HEK293T (cell line): ENCODE data around the gene PADI6.
A peak's percentile ranks its signal among the peaks of the same experiment; 100 is the strongest.
"Not testable (repeated sequence)": the region's sequence is repeated elsewhere in the genome, so short reads cannot be mapped to it uniquely, and the experiment has no call there.

Experiments used
- CTCF ChIA-PET: fragments of 350-600 bp; formaldehyde crosslinking; extraction: SDS; loops from one replicate; lab custom pipeline; 2021; ENCODE audit warnings: antibody characterized with exemption, inconsistent platforms; lab: Yijun Ruan, JAX
- POLR2A ChIA-PET: fragments of 350-600 bp; formaldehyde crosslinking; extraction: SDS; loops from one replicate; lab custom pipeline; 2020; ENCODE audit warnings: antibody characterized with exemption, inconsistent platforms; lab: Yijun Ruan, JAX
- DNase-seq: peaks from one replicate; pipeline ENCODE4 v3.0.0; 2012; ENCODE audit warnings: mixed read lengths; ENCODE audit errors: extremely low spot score
- ARNT ChIP-seq: fragments of 450-650 bp; IDR thresholded peaks from 2 replicates; pipeline ENCODE4 v1.6.1; 2017; ENCODE audit warnings: mild to moderate bottlenecking
- BHLHE40 ChIP-seq: fragments of 450-650 bp; IDR thresholded peaks from 2 replicates; pipeline ENCODE4 v1.6.1; 2016; ENCODE audit warnings: mild to moderate bottlenecking, moderate library complexity, borderline replicate concordance
- CTBP1 ChIP-seq: fragments of 450-650 bp; IDR thresholded peaks from 2 replicates; pipeline ENCODE4 v1.6.1; 2016; ENCODE audit warnings: borderline replicate concordance
- ELF4 ChIP-seq: fragments of 450-650 bp; IDR thresholded peaks from 2 replicates; pipeline ENCODE4 v1.6.1; 2017; ENCODE audit warnings: antibody characterized with exemption
- FOXA1 ChIP-seq: fragments of 450-650 bp; IDR thresholded peaks from 2 replicates; pipeline ENCODE4 v1.6.1; 2016; ENCODE audit warnings: mild to moderate bottlenecking
- FOXK2 ChIP-seq: fragments of 450-650 bp; IDR thresholded peaks from 2 replicates; pipeline ENCODE4 v1.6.1; 2016; ENCODE audit warnings: mild to moderate bottlenecking
- FOXM1 ChIP-seq: fragments of 450-650 bp; IDR thresholded peaks from 2 replicates; pipeline ENCODE4 v1.6.1; 2017; ENCODE audit warnings: mild to moderate bottlenecking, borderline replicate concordance
- HDGF ChIP-seq: fragments of 450-650 bp; IDR thresholded peaks from 2 replicates; pipeline ENCODE4 v1.6.1; 2017; ENCODE audit warnings: antibody characterized with exemption, borderline replicate concordance
- L3MBTL2 ChIP-seq: fragments of 450-650 bp; conservative IDR thresholded peaks from 2 replicates; pipeline ENCODE4 v1.6.1; 2016; ENCODE audit warnings: mild to moderate bottlenecking
- LEF1 ChIP-seq: fragments of 450-650 bp; IDR thresholded peaks from 2 replicates; pipeline ENCODE4 v1.6.1; 2017; ENCODE audit warnings: mild to moderate bottlenecking, borderline replicate concordance
- NFRKB ChIP-seq: fragments of 450-650 bp; IDR thresholded peaks from 2 replicates; pipeline ENCODE4 v1.6.1; 2016; ENCODE audit warnings: mild to moderate bottlenecking, moderate library complexity
- PKNOX1 ChIP-seq: fragments of 450-650 bp; IDR thresholded peaks from 2 replicates; pipeline ENCODE4 v1.6.1; 2016
- SP1 ChIP-seq: fragments of 450-650 bp; IDR thresholded peaks from 2 replicates; pipeline ENCODE4 v1.6.1; 2017
- SUZ12 ChIP-seq: fragments of 450-650 bp; IDR thresholded peaks from 2 replicates; pipeline ENCODE4 v1.6.1; 2016; ENCODE audit warnings: mild to moderate bottlenecking
- TARDBP ChIP-seq: fragments of 450-650 bp; IDR thresholded peaks from 2 replicates; pipeline ENCODE4 v1.6.1; 2016
- ZNF384 ChIP-seq: fragments of 450-650 bp; IDR thresholded peaks from 2 replicates; pipeline ENCODE4 v1.6.1; 2016

Gene PADI6

GRCh38 chr1:17401841-17402240, 29.8 kb downstream of the PADI6 start:
- ChIA-PET POLR2A (interaction anchor here (1.0 kb wide), 1 partner anchor 36 kb away, joined by 4 read pairs; no protein-coding TSS in a partner anchor), CTCF (no interaction called here)
- TF ChIP-seq LEF1 (no peak), ARNT (no peak), L3MBTL2 (no peak), FOXK2 (no peak), ELF4 (no peak), PKNOX1 (no peak), NFRKB (no peak), ZNF384 (no peak), SP1 (no peak), SUZ12 (no peak), CTBP1 (no peak), FOXM1 (no peak), BHLHE40 (no peak), HDGF (no peak), TARDBP (no peak), FOXA1 (no peak)
- DNase-seq = no peak

GRCh38 chr1:17403081-17403480, 31.1 kb downstream of the PADI6 start:
- TF ChIP-seq L3MBTL2 (no peak), HDGF (no peak), LEF1 (no peak), PKNOX1 (no peak), FOXM1 (no peak), ELF4 (no peak), BHLHE40 (no peak), SUZ12 (no peak), FOXA1 (no peak), CTBP1 (no peak), SP1 (no peak), FOXK2 (no peak), NFRKB (no peak), TARDBP (no peak), ZNF384 (no peak), ARNT (no peak)
- ChIA-PET POLR2A (interaction anchor here (1.0 to 1.3 kb wide), 2 partner anchors 9 to 35 kb away, joined by 3 to 4 read pairs; no protein-coding TSS in a partner anchor), CTCF (no interaction called here)
- DNase-seq = no peak

- no peak for DNase-seq
- ChIA-PET CTCF (interaction anchor here (0.6 kb wide), 1 partner anchor 33 kb away, joined by 5 read pairs; no protein-coding TSS in a partner anchor), POLR2A (no interaction called here)
- TF ChIP-seq SP1 = no peak
- no peak for TF ChIP-seq ZNF384
- no peak for TF ChIP-seq L3MBTL2
- TF ChIP-seq SUZ12 = no peak
- no peak for TF ChIP-seq FOXM1
Observed at GRCh38 chr1:17404034-17404684, 32.2 kb downstream of the PADI6 start.

- TF ChIP-seq HDGF (no peak), BHLHE40 (no peak), L3MBTL2 (no peak), FOXK2 (no peak), SP1 (no peak), TARDBP (no peak), ELF4 (no peak), FOXM1 (no peak), SUZ12 (no peak), LEF1 (no peak)
- ChIA-PET CTCF (no interaction called here), POLR2A (no interaction called here)
- DNase-seq = no peak
Observed at GRCh38 chr1:17404820-17405219, 32.8 kb downstream of the PADI6 start.

DNA sequence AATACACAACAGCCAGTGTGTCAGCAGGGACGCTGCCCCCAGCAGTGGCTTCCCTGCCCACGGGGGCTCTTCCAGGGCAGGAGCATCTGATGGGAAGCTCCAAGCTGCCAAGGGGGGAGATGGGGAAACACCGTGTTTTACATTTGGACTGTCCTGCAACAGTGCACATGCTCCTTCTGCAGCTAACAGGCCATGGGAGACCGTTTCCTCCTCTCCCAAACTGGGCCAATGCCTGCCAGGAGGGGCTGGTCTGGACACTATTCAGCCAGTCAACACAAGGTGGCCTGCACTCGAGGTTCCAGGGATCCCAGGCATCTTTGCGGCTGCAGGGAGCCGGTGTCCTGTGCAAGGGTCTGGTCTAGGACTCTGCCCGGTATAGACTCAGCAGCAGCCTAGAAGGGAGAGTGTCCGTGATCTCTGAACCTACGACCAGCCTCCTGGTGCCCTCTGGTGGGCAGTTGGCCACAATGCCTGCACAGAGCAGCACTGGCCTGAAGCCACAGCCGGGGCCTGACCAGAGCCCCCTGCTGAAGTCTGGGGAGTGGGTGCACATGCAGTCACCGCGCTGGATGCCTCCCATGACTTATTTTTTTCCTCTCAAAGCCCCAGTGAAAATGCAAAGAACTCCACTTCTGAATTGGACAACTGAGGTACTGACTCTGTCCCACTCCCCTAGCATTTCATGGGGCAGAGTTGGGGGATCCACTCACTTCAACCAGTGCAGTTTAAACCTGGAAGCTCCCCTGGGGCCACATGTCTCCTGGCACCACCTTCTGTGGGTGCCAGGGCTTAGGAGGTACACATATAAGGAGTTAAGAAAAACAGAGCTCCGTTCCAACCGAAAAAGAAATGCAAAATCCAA, 34.1 kb downstream of the PADI6 start:
- ChIA-PET CTCF (interaction anchor here (1.2 kb wide), 1 partner anchor 17 kb away, joined by 3 read pairs; no protein-coding TSS in a partner anchor), POLR2A (no interaction called here)
- DNase-seq = peak; percentile 77
- TF ChIP-seq LEF1 (no peak), SP1 (no peak), CTBP1 (no peak), ELF4 (no peak), TARDBP (no peak), ZNF384 (no peak), FOXK2 (no peak), BHLHE40 (no peak), NFRKB (no peak), PKNOX1 (no peak), HDGF (no peak), L3MBTL2 (no peak), SUZ12 (no peak), FOXM1 (no peak), FOXA1 (no peak), ARNT (no peak)

- DNase-seq, POLR2A ChIA-PET: not testable (repeated sequence)
- CTCF ChIA-PET = interaction anchor here (0.6 to 1.2 kb wide), 3 partner anchors 18 to 457 kb away, joined by 3 to 5 read pairs (median 3); no protein-coding TSS in a partner anchor
Observed at GRCh38 chr1:17406760-17407475, 34.9 kb downstream of the PADI6 start.

GRCh38 chr1:17407786-17408514, 36.0 kb downstream of the PADI6 start:
- POLR2A ChIA-PET, DNase-seq: not testable (repeated sequence)
- CTCF ChIA-PET = interaction anchor here (0.6 to 1.2 kb wide), 2 partner anchors 182 to 458 kb away, joined by 3 to 5 read pairs; no protein-coding TSS in a partner anchor
